ENCODE results near the gene SNTA1.
"Not testable (repeated sequence)": the region's sequence is repeated elsewhere in the genome, so short reads cannot be mapped to it uniquely, and the experiment has no call there.

Gene SNTA1

GRCh38 chr20:33391722-33392415 lies 51.7 kb downstream of the SNTA1 start:
- DNase-seq: peak; percentile 90

- not testable (repeated sequence) for DNase-seq
These were observed 54.2 kb downstream of the SNTA1 start for GRCh38 chr20:33389326-33389725.

DNA sequence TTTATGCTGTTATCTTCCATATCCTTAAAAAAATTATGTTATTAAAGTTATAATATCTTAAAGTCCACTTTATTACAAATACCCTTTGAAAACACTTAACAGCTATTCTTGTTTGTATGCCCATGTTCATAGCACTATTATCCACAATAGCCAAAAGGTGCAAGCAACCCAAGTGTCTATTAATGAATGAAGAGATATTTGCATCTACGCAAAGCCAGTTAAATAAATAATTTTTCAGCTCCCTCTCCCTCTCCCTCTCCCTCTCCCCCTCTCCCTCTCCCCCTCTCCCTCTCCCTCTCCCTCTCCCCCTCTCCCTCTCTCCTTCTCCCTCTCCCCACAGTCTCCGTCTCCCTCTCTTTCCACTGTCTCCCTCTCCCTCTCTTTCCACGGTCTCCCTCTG lies 55.3 kb downstream of the SNTA1 start:
- DNase-seq: no peak

- no peak for DNase-seq
These were observed 56.4 kb downstream of the SNTA1 start for GRCh38 chr20:33387177-33387576.

DNA sequence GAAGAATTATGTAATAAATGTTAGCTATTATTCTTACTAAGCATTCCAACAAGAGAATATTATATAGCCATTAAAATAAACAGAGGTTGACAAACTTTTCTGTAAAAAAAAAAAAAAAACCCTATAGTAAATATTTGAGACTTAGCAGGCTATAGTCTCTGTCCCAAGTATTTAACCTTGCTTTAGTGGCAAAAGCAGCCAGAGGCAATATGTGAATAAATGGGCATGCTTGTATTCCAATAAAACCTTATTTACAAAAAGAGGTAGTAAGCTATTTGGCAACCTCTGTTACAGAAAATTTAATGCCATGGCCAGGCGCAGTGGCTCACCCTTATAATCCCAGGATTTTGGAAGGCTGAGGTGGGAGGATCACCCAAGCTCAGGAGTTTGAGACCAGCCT lies 56.9 kb downstream of the SNTA1 start:
- DNase-seq: no peak

DNA sequence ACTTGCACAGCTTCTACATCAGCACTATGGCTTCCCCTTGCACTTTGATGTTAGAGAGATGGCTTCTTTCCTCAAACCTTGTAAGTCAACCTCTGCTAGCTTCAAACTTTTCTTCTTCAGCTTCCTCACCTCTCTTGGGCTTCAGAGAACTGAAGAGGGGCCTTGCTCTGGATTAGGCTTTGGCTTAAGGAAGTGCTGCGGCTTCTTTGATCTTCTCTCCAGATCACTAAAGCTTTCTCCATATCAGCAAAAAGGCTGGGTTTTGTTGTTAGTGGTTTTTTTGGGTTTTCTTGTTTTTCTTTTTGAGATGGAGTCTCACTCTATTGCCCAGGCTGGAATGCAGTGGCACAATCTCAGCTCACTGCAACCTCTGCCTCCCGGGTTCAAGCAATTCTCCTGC lies 66.2 kb downstream of the SNTA1 start:
- no peak for DNase-seq

DNA sequence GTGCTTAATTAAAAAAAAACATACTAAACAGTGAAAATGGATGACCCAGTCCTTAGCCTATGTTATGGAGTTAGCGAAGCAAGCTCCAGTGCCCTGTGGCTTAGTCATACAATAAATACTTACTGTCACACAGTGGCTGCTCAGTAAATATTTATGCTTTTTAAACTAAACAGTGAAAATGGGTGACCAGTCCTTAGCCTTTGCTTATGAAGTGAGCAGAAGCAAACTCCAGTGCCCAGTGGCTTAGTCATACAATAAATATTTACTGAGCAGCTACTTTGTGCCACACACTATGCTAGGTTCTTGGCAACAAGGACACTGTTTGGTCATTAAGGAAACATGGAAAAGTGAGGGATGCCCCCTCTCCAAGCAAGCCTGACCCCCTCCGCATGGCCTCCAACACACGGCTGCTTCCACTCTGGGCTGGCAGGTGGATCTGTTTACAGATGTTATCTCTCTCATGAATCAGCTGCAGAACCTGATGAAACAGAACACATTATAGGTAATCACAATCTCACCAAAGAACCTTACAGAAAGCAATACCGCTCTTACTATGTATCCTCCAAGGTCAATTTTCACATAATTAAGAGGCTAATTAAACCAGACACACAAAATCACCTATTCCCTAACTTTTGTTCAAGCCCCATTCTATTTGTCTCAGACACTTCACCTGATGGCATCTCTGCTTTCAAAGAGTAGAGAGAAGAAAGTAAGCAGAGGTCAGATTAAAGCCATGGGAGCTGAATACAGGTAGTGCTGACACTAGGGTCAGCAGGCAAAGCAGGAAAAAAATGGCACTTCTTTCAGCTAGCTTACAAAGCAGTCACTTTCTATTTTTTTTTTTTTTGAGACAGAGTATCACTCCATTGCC lies 69.6 kb downstream of the SNTA1 start:
- no peak for DNase-seq

DNA sequence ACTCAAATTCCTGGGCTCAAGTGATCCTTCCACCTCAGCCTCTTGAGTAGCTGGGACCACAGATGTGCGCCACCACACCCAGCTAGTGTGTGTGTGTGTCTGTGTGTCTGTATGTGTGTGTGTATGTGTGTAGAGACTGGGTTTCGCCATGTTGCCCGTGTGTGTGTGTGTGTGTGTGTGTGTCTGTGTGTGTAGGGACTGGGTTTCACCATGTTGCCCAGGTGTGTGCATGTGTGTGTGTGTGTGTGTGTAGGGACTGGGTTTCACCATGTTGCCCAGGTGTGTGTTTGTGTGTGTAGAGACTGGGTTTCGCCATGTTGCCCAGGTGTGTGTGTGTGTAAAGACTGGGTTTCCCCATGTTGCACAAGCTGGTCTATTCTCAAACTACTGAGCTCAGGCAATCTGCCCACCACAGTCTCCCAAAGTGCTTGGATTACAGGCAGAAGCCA lies 70.5 kb downstream of the SNTA1 start:
- DNase-seq: no peak

GRCh38 chr20:33370291-33370690 lies 73.3 kb downstream of the SNTA1 start:
- DNase-seq: no peak

GRCh38 chr20:33362898-33363297 lies 80.7 kb downstream of the SNTA1 start:
- no peak for DNase-seq

GRCh38 chr20:33359399-33360261 lies 83.9 kb downstream of the SNTA1 start:
- DNase-seq: no peak

Data from NCI-H2171 (cell line).